ENCODE results near the gene CPSF7. TPM values are rescaled to one million over a fixed set of nuclear protein-coding genes. Genes with fewer than 3 reads are reported as not detected.
"Not testable (repeated sequence)": the region's sequence is repeated elsewhere in the genome, so short reads cannot be mapped to it uniquely, and the experiment has no call there.

Gene CPSF7
- 44.3 TPM for polyA plus RNA-seq (2012; ENCODE audit: missing spikeins)

GRCh38 chr11:61429691-61430582, at the start of gene CPSF7, which contains the start of gene SDHAF2:
TSS of gene CPSF7 (minus strand) at chr11:61429975. CDS start at chr11:61429235, 740 bp downstream.
TSS of gene SDHAF2 (plus strand) at chr11:61430124. CDS start at chr11:61430147, 23 bp downstream.
- DNase-seq (ENCODE audit: insufficient read length) = peak; percentile 90
- FAIRE-seq = peak; percentile 95
- TF ChIP-seq POLR2AphosphoS5 (IDR thresholded peaks at IDR 0.05; ENCODE audit: low read depth, low read length) = peak; percentile 79
- TF ChIP-seq POLR2A (IDR thresholded peaks at IDR 0.05; ENCODE audit: low read depth, low read length) = peak; percentile 80; the same call in 1 of the 2 replicates
- TF ChIP-seq TAF1 (IDR thresholded peaks at IDR 0.05; ENCODE audit: borderline replicate concordance, low read depth, low read length) = peak; percentile 81

GRCh38 chr11:61477727-61478148, 48.0 kb upstream of the CPSF7 start:
- TF ChIP-seq POLR2AphosphoS5 (IDR thresholded peaks at IDR 0.05; ENCODE audit: low read depth, low read length) (no peak), TAF1 (IDR thresholded peaks at IDR 0.05; ENCODE audit: borderline replicate concordance, low read depth, low read length) (no peak), POLR2A (IDR thresholded peaks at IDR 0.05; ENCODE audit: low read depth, low read length) (no peak)
- DNase-seq (ENCODE audit: insufficient read length) (peak; percentile 75), FAIRE-seq (peak; percentile 84)

- DNase-seq (ENCODE audit: insufficient read length) (no peak), FAIRE-seq (no peak)
- TF ChIP-seq POLR2A (IDR thresholded peaks at IDR 0.05; ENCODE audit: low read depth, low read length) = no peak
- TF ChIP-seq POLR2AphosphoS5 (IDR thresholded peaks at IDR 0.05; ENCODE audit: low read depth, low read length) = no peak
Measured at GRCh38 chr11:61477126-61477525, 47.4 kb upstream of the CPSF7 start.

- FAIRE-seq (no peak), DNase-seq (ENCODE audit: insufficient read length) (no peak)
- TF ChIP-seq POLR2AphosphoS5 (IDR thresholded peaks at IDR 0.05; ENCODE audit: low read depth, low read length) (no peak), POLR2A (IDR thresholded peaks at IDR 0.05; ENCODE audit: low read depth, low read length) (no peak), TAF1 (IDR thresholded peaks at IDR 0.05; ENCODE audit: borderline replicate concordance, low read depth, low read length) (no peak)
Measured at GRCh38 chr11:61476371-61476770, 46.6 kb upstream of the CPSF7 start.

GRCh38 chr11:61475433-61475832, 45.7 kb upstream of the CPSF7 start:
- FAIRE-seq = no peak
- TF ChIP-seq POLR2A (IDR thresholded peaks at IDR 0.05; ENCODE audit: low read depth, low read length) (no peak), TAF1 (IDR thresholded peaks at IDR 0.05; ENCODE audit: borderline replicate concordance, low read depth, low read length) (no peak), POLR2AphosphoS5 (IDR thresholded peaks at IDR 0.05; ENCODE audit: low read depth, low read length) (no peak)
- DNase-seq (ENCODE audit: insufficient read length) = no peak

- TF ChIP-seq POLR2A (IDR thresholded peaks at IDR 0.05; ENCODE audit: low read depth, low read length) (no peak), TAF1 (IDR thresholded peaks at IDR 0.05; ENCODE audit: borderline replicate concordance, low read depth, low read length) (no peak), POLR2AphosphoS5 (IDR thresholded peaks at IDR 0.05; ENCODE audit: low read depth, low read length) (no peak)
- DNase-seq (ENCODE audit: insufficient read length) (no peak), FAIRE-seq (no peak)
Measured at GRCh38 chr11:61474013-61474643, 44.4 kb upstream of the CPSF7 start.

- FAIRE-seq (no peak), DNase-seq (ENCODE audit: insufficient read length) (no peak)
- TF ChIP-seq TAF1 (IDR thresholded peaks at IDR 0.05; ENCODE audit: borderline replicate concordance, low read depth, low read length) = no peak
Measured at GRCh38 chr11:61473370-61474012, 43.7 kb upstream of the CPSF7 start.

- TF ChIP-seq TAF1 (IDR thresholded peaks at IDR 0.05; ENCODE audit: borderline replicate concordance, low read depth, low read length) (no peak), POLR2AphosphoS5 (IDR thresholded peaks at IDR 0.05; ENCODE audit: low read depth, low read length) (no peak), POLR2A (IDR thresholded peaks at IDR 0.05; ENCODE audit: low read depth, low read length) (no peak)
- FAIRE-seq (no peak), DNase-seq (ENCODE audit: insufficient read length) (no peak)
Measured at GRCh38 chr11:61472868-61473267, 43.1 kb upstream of the CPSF7 start.

- DNase-seq (ENCODE audit: insufficient read length) = no peak
- no peak for TF ChIP-seq TAF1 (IDR thresholded peaks at IDR 0.05; ENCODE audit: borderline replicate concordance, low read depth, low read length)
- no peak for TF ChIP-seq POLR2AphosphoS5 (IDR thresholded peaks at IDR 0.05; ENCODE audit: low read depth, low read length)
- no peak for TF ChIP-seq POLR2A (IDR thresholded peaks at IDR 0.05; ENCODE audit: low read depth, low read length)
- no peak for FAIRE-seq
Measured at GRCh38 chr11:61472282-61472681, 42.5 kb upstream of the CPSF7 start.

- TF ChIP-seq POLR2A (IDR thresholded peaks at IDR 0.05; ENCODE audit: low read depth, low read length) = no peak
- TF ChIP-seq POLR2AphosphoS5 (IDR thresholded peaks at IDR 0.05; ENCODE audit: low read depth, low read length) = no peak
- TF ChIP-seq TAF1 (IDR thresholded peaks at IDR 0.05; ENCODE audit: borderline replicate concordance, low read depth, low read length) = no peak
- DNase-seq (ENCODE audit: insufficient read length) (no peak), FAIRE-seq (no peak)
Measured at GRCh38 chr11:61468002-61468401, 38.2 kb upstream of the CPSF7 start.

GRCh38 chr11:61467602-61468001, 37.8 kb upstream of the CPSF7 start:
- not testable (repeated sequence) for DNase-seq (ENCODE audit: insufficient read length); FAIRE-seq

Data from GM12892 (cell line).